HepG2 (cell line): Measurements from ENCODE around the gene FKBP10. TPM values are rescaled to one million over a fixed set of nuclear protein-coding genes. Genes with fewer than 3 reads are reported as not detected.

Source experiments
- ELF1 ChIP-seq: sonication (generic); formaldehyde crosslinking; IDR thresholded peaks from 2 replicates; pipeline ENCODE4 v1.4.0; 2020; ENCODE audit warnings: missing genetic modification reagents
- HDAC1 ChIP-seq: sonication (generic); formaldehyde crosslinking; IDR thresholded peaks from 2 replicates; pipeline ENCODE4 v1.5.1; 2020; ENCODE audit warnings: mild to moderate bottlenecking, missing genetic modification reagents
- MLLT10 ChIP-seq: sonication (generic); formaldehyde crosslinking; IDR thresholded peaks from 2 replicates; pipeline ENCODE4 v1.4.0; 2020; ENCODE audit warnings: missing genetic modification reagents
- SETDB1 ChIP-seq: sonication (generic); formaldehyde crosslinking; IDR thresholded peaks from 2 replicates; pipeline ENCODE4 v1.5.1; 2020; ENCODE audit warnings: missing genetic modification reagents, mild to moderate bottlenecking, borderline replicate concordance
- SMARCC2 ChIP-seq: fragments of 450-650 bp; IDR thresholded peaks from 2 replicates; pipeline ENCODE4 v1.6.1; 2017; ENCODE audit warnings: antibody characterized with exemption, mild to moderate bottlenecking
- SP4 ChIP-seq: sonication (generic); formaldehyde crosslinking; IDR thresholded peaks from 2 replicates; pipeline ENCODE4 v1.8.1; 2023; ENCODE audit warnings: mild to moderate bottlenecking, missing genetic modification reagents
- ZNF124 ChIP-seq: sonication (generic); formaldehyde crosslinking; IDR thresholded peaks from 2 replicates; pipeline ENCODE4 v1.4.0; 2020; ENCODE audit warnings: missing genetic modification reagents
- ZNF143 ChIP-seq: sonication (generic); formaldehyde crosslinking; IDR thresholded peaks from 2 replicates; pipeline ENCODE4 v1.4.0; 2020; ENCODE audit warnings: missing genetic modification reagents
- ZNF441 ChIP-seq: sonication (generic); formaldehyde crosslinking; IDR thresholded peaks from 2 replicates; pipeline ENCODE4 v1.7.0; 2021; ENCODE audit warnings: missing genetic modification reagents, borderline replicate concordance
- ZNF563 ChIP-seq: sonication (generic); formaldehyde crosslinking; IDR thresholded peaks from 2 replicates; pipeline ENCODE4 v1.8.0; 2022; ENCODE audit warnings: mild to moderate bottlenecking, moderate library complexity, missing genetic modification reagents
- ZNF773 ChIP-seq: sonication (generic); formaldehyde crosslinking; IDR thresholded peaks from 2 replicates; pipeline ENCODE4 v1.4.0; 2020; ENCODE audit warnings: missing genetic modification reagents, borderline replicate concordance
- ZNF883 ChIP-seq: sonication (generic); formaldehyde crosslinking; IDR thresholded peaks from 2 replicates; pipeline ENCODE4 v1.5.1; 2020; ENCODE audit warnings: mild to moderate bottlenecking, missing genetic modification reagents; ENCODE audit errors: not compliant biosample characterization
- ZSCAN21 ChIP-seq: sonication (generic); formaldehyde crosslinking; IDR thresholded peaks from 2 replicates; pipeline ENCODE4 v1.8.0; 2022; ENCODE audit warnings: mild to moderate bottlenecking, missing genetic modification reagents, moderate library complexity, borderline replicate concordance
- polyA plus RNA-seq, 8 experiments: library from polyadenylated mRNA; depleted of rRNA in 3 of 8; stranded (reverse) in 7 of 8; unstranded in 1 of 8; fragments of >200 nt; fragmentation: Illumina TruSeq in 4 of 8; extraction: Trizol in 4 of 8; gene quantifications; 2 replicates each; pipeline versions ENCODE4 v1.2.1 to v1.2.3, GENCODE V29; 2011 to 2016; ENCODE audit warnings: low read depth in 4 of 8, missing spikeins in 1 of 8, mixed read lengths in 1 of 8; ENCODE audit not compliant: insufficient read depth in 1 of 8
- total RNA-seq, 5 experiments: library from RNA; depleted of rRNA; stranded (reverse); fragments of >200 nt; fragmentation: Illumina TruSeq; extraction: Trizol; gene quantifications; 2 replicates each; pipeline ENCODE4 v1.2.3, GENCODE V29; 2016; ENCODE audit warnings: low read depth in 1 of 5
- TF ChIP-seq, protein P1 (sequence below): sonication (generic); formaldehyde crosslinking; IDR thresholded peaks from 2 replicates; pipeline ENCODE4 v1.5.0; 2020; ENCODE audit warnings: mild to moderate bottlenecking, missing genetic modification reagents, borderline replicate concordance
- TF ChIP-seq, protein P2 (sequence below): sonication (generic); formaldehyde crosslinking; IDR thresholded peaks from 2 replicates; pipeline ENCODE4 v1.8.0; 2022; ENCODE audit warnings: mild to moderate bottlenecking, missing genetic modification reagents; ENCODE audit not compliant: insufficient replicate concordance
- TF ChIP-seq, protein P3 (sequence below): sonication (generic); formaldehyde crosslinking; IDR thresholded peaks from 2 replicates; pipeline ENCODE4 v1.4.0; 2020; ENCODE audit warnings: missing genetic modification reagents, mild to moderate bottlenecking, borderline replicate concordance
- TF ChIP-seq, protein P4 (sequence below): IDR thresholded peaks from 2 replicates; pipeline ENCODE4 v1.4.0; 2020; ENCODE audit warnings: mild to moderate bottlenecking, missing genetic modification reagents

FKBP10 gene
- total and polyA plus RNA-seq, 2 of the 13 experiments (the other 11 are each of a cell fraction or from before 2014, with no cell fraction given) = 149 to 573 TPM

DNA sequence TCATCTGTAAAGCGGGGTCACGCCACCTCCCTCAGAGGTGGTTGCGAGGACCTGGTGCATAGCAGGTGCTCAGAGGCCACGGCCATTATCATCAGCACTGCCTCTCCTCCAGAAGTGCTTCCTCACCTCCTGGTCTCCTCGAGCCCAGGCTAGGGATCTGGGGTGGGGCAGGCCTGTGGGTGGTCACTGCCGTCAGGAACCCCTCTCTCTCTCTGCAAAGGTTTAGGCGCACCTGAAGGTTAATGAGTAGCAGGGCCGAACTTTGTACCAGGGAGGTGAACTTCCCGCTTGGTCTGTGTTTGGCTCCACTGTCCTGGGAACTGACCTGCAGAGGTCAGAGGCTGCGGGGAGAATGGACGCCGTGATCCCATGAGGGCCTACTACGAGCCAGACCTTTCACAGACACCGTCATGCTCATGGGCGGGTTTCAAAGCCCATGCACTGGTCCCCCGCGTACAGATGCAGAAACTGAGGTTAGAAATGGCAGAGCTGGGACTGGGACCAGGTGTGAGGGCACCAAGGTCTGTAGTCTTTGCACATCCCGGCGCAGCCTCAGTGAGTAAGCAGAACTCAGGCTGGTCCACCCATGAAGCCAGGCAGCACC is 40.1 kb upstream of the FKBP10 start (continued):
- TF ChIP-seq, protein P1, sequence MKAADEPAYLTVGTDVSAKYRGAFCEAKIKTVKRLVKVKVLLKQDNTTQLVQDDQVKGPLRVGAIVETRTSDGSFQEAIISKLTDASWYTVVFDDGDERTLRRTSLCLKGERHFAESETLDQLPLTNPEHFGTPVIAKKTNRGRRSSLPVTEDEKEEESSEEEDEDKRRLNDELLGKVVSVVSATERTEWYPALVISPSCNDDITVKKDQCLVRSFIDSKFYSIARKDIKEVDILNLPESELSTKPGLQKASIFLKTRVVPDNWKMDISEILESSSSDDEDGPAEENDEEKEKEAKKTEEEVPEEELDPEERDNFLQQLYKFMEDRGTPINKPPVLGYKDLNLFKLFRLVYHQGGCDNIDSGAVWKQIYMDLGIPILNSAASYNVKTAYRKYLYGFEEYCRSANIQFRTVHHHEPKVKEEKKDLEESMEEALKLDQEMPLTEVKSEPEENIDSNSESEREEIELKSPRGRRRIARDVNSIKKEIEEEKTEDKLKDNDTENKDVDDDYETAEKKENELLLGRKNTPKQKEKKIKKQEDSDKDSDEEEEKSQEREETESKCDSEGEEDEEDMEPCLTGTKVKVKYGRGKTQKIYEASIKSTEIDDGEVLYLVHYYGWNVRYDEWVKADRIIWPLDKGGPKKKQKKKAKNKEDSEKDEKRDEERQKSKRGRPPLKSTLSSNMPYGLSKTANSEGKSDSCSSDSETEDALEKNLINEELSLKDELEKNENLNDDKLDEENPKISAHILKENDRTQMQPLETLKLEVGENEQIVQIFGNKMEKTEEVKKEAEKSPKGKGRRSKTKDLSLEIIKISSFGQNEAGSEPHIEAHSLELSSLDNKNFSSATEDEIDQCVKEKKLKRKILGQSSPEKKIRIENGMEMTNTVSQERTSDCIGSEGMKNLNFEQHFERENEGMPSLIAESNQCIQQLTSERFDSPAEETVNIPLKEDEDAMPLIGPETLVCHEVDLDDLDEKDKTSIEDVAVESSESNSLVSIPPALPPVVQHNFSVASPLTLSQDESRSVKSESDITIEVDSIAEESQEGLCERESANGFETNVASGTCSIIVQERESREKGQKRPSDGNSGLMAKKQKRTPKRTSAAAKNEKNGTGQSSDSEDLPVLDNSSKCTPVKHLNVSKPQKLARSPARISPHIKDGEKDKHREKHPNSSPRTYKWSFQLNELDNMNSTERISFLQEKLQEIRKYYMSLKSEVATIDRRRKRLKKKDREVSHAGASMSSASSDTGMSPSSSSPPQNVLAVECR = peak; percentile 87; the same call in 1 of the 2 replicates
- TF ChIP-seq ZNF563 (CRISPR knock-in tag) = peak; percentile 83
- TF ChIP-seq, protein P2, sequence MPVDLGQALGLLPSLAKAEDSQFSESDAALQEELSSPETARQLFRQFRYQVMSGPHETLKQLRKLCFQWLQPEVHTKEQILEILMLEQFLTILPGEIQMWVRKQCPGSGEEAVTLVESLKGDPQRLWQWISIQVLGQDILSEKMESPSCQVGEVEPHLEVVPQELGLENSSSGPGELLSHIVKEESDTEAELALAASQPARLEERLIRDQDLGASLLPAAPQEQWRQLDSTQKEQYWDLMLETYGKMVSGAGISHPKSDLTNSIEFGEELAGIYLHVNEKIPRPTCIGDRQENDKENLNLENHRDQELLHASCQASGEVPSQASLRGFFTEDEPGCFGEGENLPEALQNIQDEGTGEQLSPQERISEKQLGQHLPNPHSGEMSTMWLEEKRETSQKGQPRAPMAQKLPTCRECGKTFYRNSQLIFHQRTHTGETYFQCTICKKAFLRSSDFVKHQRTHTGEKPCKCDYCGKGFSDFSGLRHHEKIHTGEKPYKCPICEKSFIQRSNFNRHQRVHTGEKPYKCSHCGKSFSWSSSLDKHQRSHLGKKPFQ (CRISPR knock-in tag) = no peak
- TF ChIP-seq ZNF773 = no peak
- no peak for TF ChIP-seq SMARCC2
- no peak for TF ChIP-seq ZNF143
- TF ChIP-seq SP4 = no peak; the same call in 1 of the 2 replicates
- TF ChIP-seq ELF1 (CRISPR knock-in tag) = peak; percentile 51; the same call in 1 of the 2 replicates
- TF ChIP-seq, protein P3, sequence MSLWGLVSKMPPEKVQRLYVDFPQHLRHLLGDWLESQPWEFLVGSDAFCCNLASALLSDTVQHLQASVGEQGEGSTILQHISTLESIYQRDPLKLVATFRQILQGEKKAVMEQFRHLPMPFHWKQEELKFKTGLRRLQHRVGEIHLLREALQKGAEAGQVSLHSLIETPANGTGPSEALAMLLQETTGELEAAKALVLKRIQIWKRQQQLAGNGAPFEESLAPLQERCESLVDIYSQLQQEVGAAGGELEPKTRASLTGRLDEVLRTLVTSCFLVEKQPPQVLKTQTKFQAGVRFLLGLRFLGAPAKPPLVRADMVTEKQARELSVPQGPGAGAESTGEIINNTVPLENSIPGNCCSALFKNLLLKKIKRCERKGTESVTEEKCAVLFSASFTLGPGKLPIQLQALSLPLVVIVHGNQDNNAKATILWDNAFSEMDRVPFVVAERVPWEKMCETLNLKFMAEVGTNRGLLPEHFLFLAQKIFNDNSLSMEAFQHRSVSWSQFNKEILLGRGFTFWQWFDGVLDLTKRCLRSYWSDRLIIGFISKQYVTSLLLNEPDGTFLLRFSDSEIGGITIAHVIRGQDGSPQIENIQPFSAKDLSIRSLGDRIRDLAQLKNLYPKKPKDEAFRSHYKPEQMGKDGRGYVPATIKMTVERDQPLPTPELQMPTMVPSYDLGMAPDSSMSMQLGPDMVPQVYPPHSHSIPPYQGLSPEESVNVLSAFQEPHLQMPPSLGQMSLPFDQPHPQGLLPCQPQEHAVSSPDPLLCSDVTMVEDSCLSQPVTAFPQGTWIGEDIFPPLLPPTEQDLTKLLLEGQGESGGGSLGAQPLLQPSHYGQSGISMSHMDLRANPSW (CRISPR knock-in tag) = peak; percentile 73; the same call in 1 of the 2 replicates
- peak; percentile 75 for TF ChIP-seq ZNF883 (CRISPR knock-in tag)
- 0 out of 2 replicates have a peak, but pooled peaks have one; percentile 36 for TF ChIP-seq ZNF441
- TF ChIP-seq SETDB1 (CRISPR knock-in tag) = no peak
- no peak for TF ChIP-seq MLLT10 (CRISPR knock-in tag)
- TF ChIP-seq HDAC1 = peak; percentile 83
- peak; percentile 64 for TF ChIP-seq ZSCAN21 (CRISPR knock-in tag)
- TF ChIP-seq, protein P4, sequence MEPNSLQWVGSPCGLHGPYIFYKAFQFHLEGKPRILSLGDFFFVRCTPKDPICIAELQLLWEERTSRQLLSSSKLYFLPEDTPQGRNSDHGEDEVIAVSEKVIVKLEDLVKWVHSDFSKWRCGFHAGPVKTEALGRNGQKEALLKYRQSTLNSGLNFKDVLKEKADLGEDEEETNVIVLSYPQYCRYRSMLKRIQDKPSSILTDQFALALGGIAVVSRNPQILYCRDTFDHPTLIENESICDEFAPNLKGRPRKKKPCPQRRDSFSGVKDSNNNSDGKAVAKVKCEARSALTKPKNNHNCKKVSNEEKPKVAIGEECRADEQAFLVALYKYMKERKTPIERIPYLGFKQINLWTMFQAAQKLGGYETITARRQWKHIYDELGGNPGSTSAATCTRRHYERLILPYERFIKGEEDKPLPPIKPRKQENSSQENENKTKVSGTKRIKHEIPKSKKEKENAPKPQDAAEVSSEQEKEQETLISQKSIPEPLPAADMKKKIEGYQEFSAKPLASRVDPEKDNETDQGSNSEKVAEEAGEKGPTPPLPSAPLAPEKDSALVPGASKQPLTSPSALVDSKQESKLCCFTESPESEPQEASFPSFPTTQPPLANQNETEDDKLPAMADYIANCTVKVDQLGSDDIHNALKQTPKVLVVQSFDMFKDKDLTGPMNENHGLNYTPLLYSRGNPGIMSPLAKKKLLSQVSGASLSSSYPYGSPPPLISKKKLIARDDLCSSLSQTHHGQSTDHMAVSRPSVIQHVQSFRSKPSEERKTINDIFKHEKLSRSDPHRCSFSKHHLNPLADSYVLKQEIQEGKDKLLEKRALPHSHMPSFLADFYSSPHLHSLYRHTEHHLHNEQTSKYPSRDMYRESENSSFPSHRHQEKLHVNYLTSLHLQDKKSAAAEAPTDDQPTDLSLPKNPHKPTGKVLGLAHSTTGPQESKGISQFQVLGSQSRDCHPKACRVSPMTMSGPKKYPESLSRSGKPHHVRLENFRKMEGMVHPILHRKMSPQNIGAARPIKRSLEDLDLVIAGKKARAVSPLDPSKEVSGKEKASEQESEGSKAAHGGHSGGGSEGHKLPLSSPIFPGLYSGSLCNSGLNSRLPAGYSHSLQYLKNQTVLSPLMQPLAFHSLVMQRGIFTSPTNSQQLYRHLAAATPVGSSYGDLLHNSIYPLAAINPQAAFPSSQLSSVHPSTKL = peak; percentile 67
- TF ChIP-seq ZNF124 (CRISPR knock-in tag) = peak; percentile 57; the same call in 1 of the 2 replicates
